GM19455 (cell line): ENCODE results near the gene CEACAM19.
"Not testable (repeated sequence)": the region's sequence is repeated elsewhere in the genome, so short reads cannot be mapped to it uniquely, and the experiment has no call there.

Experiments used
- ATAC-seq: cut with Tn5 transposase; IDR thresholded peaks from one replicate; pipeline ENCODE4 v1.9.1; 2021; ENCODE audit not compliant: unreplicated experiment

Gene CEACAM19

DNA sequence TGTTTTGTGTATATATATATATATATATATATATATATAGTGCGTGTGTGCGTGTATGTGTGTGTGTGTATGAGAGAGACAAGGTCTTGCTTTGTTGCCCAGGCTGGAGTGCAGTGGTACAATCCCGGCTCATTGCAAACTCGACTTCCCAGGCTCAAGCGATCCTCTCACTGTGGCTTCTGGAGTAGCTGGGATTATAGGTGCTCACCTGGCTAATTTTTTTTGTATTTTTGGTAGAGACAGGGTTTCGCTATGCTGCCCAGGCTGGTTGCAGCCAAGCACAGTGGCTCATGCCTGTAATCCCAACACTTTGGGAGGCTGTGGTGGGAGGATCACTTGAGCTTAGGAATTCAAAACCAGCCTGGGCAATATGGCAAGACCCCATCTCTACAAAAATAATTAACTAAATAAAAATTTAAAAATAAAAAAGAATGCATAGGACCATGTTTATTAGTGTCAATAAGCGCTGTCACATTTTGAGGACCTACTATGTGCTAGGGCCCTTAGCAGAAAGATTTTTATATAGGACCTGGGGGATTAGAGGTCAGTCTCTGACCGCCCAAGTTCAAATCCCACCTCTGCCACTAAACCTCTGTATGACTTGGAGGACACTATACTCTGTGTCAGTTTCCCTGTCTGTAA lies 25.8 kb upstream of the CEACAM19 start:
- no peak for ATAC-seq

DNA sequence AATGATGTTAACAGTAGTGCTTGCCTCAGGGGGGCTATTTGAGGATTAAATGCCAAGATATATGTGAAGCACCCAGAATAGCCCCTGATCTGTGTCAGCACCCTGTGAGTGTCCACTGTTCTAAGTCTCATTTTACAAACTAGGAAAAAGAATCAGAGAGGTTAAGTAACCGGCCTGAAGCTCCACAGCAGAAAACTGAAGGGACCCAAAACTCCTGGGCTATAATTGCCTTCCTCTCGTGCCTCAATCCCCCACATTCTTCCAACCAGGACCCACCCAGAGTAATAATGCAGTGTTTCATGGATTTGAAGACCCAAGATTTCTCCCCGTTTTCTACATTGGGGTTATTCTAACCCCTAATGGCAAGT lies 25.2 kb upstream of the CEACAM19 start:
- ATAC-seq = no peak

DNA sequence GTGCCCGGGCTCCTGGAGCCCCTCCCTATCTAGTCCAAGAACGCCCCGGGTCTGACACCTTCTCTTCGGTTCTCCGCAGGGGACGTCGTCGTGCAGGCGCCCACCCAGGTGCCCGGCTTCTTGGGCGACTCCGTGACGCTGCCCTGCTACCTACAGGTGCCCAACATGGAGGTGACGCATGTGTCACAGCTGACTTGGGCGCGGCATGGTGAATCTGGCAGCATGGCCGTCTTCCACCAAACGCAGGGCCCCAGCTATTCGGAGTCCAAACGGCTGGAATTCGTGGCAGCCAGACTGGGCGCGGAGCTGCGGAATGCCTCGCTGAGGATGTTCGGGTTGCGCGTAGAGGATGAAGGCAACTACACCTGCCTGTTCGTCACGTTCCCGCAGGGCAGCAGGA lies 24.1 kb upstream of the CEACAM19 start:
- no peak for ATAC-seq

DNA sequence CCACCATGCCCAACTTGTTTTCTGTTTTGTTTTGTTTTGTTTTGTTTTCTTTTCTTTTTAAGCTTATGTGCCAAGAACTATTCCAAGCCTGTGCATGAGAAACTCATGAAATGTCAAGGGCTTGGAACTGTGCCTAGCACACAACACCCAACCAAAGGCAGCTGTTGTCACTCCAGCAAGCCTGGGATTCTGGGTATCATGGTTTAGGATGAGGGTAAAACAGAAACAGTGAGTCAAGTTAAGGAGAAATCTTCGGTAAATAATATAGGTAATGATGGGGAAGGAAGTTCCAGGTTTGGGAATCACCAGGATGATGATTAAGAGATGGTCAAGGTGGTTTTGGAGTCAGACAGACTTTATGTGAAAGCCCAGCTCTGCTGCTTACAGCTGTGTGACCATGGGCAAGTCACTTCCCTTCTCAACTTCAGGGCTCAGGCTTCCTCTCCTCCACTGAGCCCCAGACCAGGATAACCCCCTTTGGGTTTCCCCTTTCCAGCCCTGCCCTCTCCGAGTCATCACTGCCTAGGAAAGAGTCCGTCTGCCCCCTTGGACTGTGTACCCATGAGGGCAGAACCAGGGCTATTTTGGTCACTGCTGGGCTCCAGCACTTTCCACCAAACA lies 22.5 kb upstream of the CEACAM19 start:
- no peak for ATAC-seq

DNA sequence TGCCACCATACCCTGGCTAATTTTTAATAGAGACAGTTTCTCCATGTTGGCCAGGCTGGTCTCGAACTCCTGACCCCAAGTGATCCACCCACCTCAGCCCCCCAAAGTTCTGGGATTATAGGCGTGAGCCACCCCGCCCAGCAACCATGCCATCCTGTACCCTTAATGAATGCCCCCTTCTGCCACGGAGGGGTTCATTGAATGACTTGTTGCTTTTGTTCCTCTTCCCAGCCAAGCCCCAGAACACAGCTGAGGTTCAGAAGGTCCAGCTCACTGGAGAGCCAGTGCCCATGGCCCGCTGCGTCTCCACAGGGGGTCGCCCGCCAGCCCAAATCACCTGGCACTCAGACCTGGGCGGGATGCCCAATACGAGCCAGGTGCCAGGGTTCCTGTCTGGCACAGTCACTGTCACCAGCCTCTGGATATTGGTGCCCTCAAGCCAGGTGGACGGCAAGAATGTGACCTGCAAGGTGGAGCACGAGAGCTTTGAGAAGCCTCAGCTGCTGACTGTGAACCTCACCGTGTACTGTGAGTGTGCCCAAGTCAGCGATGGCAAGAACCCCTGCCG lies 21.6 kb upstream of the CEACAM19 start:
- no peak for ATAC-seq

DNA sequence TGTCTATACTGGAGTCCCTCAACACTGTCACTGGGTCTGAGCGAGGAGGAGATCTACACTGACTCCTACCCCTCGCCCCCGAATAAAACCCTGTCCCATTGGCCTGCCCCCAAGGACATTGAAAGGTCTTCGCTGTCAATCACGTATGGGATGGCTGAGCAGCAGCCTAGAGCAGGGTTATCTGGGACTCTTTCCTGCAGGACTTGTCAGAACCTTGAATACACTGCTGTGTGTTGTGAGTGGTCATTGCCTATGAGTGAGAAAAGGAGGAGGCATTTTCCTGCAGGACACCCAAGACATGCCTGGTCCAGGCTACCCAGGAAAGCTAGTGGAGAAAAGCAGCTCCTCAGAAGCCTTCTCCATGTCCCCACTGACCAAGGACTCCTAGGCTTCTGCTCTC lies 17.9 kb upstream of the CEACAM19 start:
- no peak for ATAC-seq

DNA sequence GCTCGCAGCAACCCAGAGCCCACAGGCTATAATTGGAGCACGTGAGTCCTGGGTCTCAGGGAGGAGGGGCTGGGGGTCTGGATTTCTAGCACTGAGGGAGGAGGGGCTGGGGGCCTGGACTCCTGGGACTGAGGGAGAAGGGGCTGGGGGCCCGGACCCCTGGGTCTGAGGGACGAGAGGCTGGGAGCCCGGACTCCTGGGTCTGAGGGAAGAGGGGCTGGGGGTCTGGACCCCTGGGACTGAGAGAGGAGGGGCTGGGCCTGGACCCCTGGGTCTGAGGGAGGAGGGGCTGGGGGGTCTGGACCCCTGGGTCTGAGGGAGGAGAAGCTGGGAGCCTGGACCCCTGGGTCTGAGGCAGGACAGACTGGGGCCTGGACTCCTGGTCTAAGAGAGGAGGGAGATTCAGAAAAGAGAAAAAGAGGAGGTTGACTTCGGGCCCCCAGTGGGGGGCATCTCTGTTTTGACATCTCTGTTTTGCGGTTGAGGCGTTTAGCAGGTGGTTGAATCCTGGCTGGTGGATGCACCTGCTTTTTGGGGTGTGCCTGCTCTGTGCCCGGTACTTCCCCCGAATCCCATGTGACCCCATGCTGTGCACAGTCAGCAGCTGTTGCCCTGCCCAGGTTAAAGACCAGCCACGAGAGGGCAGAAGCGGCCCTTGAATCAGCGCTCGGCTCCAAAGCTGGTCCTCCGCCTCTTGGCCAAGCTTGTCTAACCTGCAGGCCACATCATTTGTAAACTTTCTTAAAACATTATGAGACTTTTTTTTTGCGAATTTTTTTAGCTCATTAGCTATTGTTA lies 17.1 kb upstream of the CEACAM19 start:
- ATAC-seq = no peak

DNA sequence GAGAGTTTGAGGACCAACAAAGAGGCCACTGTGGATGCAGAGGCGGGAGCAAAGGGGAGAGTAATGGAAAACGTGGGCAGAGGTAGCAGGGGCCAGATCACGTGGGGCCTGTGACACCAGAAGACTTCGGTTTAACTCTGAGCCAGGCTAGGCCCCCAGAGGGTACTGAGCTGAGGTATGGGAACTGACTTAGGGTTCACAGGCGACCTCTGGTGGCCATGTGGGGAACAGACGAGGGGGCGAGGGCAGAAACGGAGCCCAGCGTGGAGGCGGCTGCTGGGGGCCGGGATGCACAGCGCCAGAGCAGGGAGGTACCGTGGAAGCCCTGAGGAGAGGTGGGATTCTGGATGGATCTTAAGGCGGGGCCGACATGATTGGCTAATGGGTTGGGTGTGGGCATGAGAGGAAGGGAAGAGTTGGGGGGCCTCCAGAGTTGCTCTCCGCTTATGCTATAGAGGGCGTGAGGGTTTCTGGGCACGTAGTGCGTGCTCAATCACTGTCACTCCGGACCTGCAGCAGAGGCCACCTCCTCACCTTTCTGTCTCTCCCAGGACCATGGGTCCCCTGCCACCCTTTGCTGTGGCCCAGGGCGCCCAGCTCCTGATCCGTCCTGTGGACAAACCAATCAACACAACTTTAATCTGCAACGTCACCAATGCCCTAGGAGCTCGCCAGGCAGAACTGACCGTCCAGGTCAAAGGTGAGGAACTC lies 13.9 kb upstream of the CEACAM19 start:
- ATAC-seq = no peak

DNA sequence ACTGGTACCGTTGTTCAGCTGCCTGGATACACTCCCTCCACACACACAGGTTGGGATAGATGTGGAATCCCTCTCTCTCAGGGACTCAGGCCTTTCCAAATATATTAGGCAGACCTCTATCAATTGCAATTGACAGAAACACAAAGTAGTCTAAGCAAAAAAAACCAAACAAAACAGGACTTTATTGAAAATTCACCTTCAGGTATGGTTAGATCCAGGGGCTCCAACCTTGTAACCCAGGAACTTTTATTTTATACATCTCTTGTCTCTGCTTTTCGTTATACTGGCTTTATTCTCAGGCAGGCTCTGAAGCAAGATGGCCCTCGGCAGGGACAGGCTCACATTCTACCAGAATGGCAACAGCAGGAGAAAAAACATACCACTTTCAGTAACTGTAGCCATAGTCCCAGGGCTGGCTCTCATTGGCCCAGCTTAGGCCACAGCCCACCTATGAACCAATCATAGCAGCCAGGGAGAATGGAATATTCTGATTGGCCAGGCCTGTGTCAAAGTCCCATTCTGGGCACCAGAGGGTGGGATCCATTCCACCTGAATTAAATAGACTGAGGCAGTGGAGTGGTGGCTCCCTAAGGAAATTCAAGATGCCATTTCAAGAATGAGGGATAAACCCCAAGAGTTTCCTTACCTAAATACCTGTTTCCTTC lies 13.1 kb upstream of the CEACAM19 start:
- no peak for ATAC-seq

DNA sequence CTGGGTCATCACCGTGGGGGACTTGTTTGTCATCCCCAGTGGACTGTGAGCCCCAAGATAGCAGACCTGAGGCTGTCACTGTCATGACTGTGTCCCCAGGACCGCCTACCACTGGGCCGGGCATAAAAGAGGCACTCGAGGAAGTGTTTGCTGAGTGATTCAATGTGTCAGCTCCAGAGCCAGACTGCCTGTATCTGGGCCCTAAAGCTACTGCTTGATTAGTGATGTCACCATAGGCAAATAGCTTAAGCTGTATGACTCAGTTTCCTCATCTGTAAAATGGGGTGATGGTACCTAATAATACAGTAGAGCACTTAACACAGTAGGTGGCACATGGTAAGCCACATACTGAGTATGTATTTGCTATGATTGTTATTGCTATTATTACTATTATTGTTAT lies 11.2 kb upstream of the CEACAM19 start:
- no peak for ATAC-seq

DNA sequence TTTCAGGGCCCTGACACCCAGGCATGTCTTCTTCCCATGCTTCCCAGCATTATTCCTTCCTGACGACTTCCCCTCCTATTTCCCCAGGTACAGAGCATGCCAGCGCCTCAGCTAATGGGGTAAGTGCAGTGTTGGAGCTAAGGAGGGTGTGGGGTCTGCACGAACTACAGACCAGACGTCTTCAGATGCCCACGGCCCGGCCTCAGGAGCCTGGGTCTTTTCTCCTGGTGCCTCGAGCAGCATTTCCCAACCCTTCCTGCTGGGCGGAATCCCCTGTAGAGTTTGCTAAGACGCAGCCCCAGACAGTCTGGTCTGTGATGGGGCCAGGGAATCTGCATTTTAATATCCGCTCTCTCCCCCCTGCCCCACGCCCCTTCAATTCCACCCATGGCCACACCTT lies 10.1 kb upstream of the CEACAM19 start:
- no peak for ATAC-seq

DNA sequence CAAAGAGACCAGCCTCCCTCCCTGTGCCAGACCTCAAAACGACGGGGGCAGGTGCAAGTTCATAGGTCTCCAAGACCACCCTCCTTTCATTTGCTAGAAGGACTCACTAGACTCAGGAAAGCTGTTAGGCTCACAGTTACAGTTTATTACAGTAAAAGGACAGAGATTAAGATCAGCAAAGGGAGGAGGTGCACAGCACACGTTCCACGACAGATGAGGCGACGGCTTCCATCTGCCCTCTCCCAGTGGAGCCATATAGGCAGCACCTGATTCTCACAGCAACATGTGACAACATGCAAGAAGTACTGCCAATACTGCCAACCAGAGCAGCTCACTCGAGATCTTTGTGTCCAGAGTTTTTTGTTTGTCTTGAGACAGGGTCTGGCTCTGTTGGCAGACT lies 9.4 kb upstream of the CEACAM19 start:
- no peak for ATAC-seq

DNA sequence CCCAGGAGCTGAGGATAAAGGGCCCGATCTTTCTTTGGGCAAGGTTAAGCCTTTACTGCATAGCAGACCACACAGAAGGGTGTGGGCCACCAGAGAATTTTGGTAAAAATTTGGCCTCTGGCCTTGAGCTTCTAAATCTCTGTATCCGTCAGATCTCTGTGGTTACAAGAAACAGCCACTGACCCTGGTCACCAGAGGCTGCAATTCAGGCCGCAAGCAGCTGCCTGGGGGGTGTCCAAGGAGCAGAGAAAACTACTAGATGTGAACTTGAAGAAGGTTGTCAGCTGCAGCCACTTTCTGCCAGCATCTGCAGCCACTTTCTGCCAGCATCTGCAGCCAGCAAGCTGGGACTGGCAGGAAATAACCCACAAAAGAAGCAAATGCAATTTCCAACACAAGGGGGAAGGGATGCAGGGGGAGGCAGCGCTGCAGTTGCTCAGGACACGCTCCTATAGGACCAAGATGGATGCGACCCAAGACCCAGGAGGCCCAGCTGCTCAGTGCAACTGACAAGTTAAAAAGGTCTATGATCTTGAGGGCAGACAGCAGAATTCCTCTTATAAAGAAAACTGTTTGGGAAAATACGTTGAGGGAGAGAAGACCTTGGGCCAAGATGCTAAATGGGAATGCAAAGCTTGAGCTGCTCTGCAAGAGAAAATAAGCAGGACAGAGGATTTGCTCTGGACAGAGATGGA lies 8.4 kb upstream of the CEACAM19 start:
- ATAC-seq = no peak

DNA sequence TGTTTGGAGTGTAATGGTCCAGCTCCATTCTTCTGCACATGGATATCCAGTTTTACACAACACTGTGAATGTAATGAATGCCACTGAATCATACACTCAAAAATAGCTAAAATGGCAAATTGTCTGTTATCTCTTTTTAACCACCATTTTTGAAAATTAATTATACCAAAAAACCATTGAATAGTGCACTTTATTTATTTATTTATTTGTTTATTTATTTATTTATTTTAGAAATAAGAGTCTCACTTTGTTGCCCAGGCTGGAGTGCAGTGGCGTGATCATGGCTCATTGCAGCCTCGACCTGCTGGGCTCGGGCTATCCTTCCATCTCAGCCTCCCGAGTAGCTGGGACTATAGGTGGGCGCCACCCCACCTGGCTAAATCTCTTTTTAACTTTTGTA lies 7.3 kb upstream of the CEACAM19 start:
- no peak for ATAC-seq

DNA sequence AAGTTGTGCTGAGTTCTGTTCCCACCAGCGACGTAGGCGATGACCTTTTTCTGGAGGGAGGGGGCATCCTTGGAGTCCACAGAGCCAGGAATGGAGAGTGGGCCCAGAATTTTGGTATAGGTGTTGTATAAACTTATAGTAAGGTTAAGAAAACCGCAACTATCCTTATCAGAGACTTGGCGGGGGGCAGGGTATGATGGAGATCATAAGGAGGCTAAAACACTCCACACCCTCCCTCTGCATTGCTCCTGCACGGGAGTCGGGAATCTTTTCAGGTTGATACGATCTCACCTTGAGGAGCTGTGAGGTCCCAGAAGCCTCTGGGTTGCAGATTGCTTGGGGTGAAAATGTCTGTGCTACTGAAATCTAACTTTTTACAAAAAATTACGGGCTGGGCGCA lies 6.3 kb upstream of the CEACAM19 start:
- no peak for ATAC-seq

DNA sequence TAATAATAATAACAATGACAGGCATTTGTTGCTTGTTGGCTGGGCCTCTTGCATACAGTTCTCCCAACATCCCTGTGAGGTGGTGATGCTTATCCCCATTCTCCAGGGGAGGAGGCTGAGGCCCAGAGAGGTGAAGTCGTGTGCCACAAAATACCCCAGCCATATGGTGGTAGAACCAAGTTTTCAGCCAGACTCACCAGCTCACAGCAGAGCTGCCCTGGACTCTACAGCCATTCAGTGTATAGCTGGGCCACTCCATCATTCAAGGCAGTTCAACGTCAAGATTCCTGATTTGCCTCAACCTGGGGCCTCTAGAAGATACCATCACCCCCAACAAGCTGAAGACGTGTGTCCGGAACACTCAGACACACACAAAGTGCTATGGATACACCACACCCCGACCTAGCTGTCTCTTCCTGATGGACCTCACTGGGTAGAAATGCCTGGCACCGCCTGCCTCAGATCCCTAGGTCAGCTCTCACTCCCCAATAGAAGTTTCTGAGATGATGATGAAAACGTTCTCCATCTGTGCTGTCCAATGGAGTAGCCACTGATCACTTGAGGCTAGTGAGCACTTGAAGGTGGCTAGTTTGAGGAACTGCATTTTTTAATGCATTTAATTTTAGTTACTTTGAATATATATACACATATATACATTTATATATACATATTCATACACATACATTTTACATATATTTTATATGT lies 4.3 kb upstream of the CEACAM19 start:
- no peak for ATAC-seq

DNA sequence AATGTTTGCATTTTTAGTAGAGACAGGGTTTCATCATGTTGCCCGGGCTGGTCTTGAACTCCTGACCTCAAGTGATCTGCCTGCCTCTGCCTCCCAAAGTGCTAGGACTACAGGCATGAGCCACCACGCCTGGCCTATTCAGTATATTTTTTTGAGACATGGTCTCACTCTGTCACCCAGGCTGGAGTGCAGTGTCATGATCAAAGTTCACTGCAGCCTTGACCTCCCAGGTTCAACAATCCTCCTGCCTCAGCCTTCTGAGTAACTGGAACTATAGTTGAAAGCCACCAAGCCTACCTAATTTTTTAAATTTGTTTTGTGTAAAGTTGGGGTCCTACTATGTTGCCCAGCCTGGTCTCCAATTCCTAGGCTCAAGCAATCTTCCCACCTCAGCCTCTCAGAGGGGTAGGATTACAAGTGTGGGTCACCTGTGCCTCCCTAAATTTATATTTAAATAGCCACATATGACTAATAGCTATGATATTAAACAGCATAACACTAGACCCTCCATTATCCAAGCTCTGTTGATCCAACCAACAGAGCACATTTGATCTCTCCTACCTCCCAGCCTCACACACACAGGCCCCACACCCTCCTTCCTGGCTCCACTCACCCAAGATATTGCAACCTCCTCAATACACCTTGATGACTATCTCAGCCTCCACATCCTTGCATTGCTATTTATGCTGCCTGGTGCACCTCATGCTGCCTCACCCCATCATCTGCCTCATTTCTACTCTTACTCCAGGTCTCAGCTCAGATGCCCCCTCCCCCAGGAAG lies 2.1 kb upstream of the CEACAM19 start:
- ATAC-seq = no peak

DNA sequence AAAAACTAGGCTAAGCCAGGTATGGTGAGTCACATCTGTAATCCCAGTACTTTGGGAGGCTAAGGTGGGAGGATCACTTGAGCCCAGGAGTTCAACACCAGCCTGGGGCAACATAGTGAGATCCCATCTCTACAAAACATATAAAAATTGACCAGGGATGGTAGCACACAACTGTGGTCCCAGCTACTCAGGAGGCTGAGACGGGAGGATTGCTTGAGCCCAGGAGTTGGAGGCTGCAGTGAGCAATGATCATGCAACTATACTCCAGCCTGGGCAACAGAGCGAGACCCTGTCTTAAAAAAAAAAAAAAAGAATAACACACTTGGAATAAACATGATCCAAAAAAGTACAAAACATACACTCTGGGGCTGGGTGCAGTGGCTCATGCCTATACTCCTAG lies 1.3 kb upstream of the CEACAM19 start:
- ATAC-seq = not testable (repeated sequence)

DNA sequence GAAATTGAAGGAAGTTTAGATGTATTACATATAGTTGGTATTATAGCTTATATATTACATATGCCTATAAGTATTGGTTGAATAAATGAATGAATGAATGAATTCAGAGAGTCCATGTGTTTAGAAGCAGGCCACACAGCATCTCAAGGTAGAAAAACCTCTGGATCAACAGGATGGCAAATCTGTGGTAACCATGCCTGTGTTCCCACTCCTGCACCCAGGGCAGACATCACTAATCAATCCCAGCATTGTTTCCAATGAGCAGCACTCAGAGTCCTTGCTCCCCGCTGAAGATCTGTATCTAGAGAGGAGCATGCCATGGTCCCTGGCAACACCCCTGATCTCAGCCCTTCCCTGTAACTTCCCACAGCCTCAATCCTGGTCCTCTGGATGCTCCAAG lies 944 bp downstream of the CEACAM19 start:
- no peak for ATAC-seq
